CD14-positive monocyte (primary cell): ENCODE data around the gene MLX. TPM values are rescaled to one million over a fixed set of nuclear protein-coding genes. Genes with fewer than 3 reads are reported as not detected.
A peak's percentile ranks its signal among the peaks of the same experiment; 100 is the strongest.

ENCODE experiments used
- DNase-seq, 3 donors: peaks; one replicate each; pipeline ENCODE4 v3.0.0-alpha.2; 2011 to 2022
- H2AFZ ChIP-seq: 2 replicates; pipeline ENCODE4 v1.6.0; 2012; ENCODE audit warnings: mild to moderate bottlenecking, low read depth, low read length, inconsistent platforms; ENCODE audit not compliant: insufficient read depth, poor library complexity, severe bottlenecking
- H3K27ac ChIP-seq, 2 donors: 1 replicate in 1 of 2; 2 replicates in 1 of 2; pipeline ENCODE4 v1.5.1; 2012 to 2013; ENCODE audit warnings: low read length in 2 of 2, control low read depth in 1 of 2, inconsistent platforms in 1 of 2, low read depth in 1 of 2, mild to moderate bottlenecking in 1 of 2
- H3K27me3 ChIP-seq, 2 donors: one replicate each; pipeline versions ENCODE4 v1.6.0 to v1.6.1; 2011 to 2013; ENCODE audit warnings: low read length in 2 of 2; ENCODE audit not compliant: control insufficient read depth in 2 of 2, insufficient read depth in 2 of 2
- H3K36me3 ChIP-seq, 2 donors: replicated peaks in 1 of 2; 1 replicate in 1 of 2; 2 replicates in 1 of 2; pipeline versions ENCODE4 v1.5.1 to v1.6.1; 2012 to 2013; ENCODE audit warnings: low read length in 2 of 2, control low read depth in 1 of 2, inconsistent platforms in 1 of 2, mild to moderate bottlenecking in 1 of 2; ENCODE audit not compliant: insufficient read depth in 2 of 2, control insufficient read depth in 1 of 2
- H3K4me1 ChIP-seq, 2 donors: 1 replicate in 1 of 2; 2 replicates in 1 of 2; pipeline versions ENCODE4 v1.5.1 to v1.6.1; 2012 to 2013; ENCODE audit warnings: low read length in 2 of 2, control low read depth in 1 of 2, inconsistent platforms in 1 of 2, mild to moderate bottlenecking in 1 of 2, moderate library complexity in 1 of 2; ENCODE audit not compliant: insufficient read depth in 2 of 2, control insufficient read depth in 1 of 2
- H3K4me2 ChIP-seq: replicated peaks from 2 replicates; pipeline ENCODE3; 2012; ENCODE audit warnings: low read length, moderate library complexity, mild to moderate bottlenecking; ENCODE audit not compliant: poor library complexity, severe bottlenecking; ENCODE audit errors: extremely low read depth
- H3K4me3 ChIP-seq, 3 experiments: fragments of 200-600 bp in 1 of 3; sonication (generic) in 1 of 3; replicated peaks in 1 of 3; 1 replicate in 2 of 3; 2 replicates in 1 of 3; pipeline ENCODE4 v1.5.1; 2011 to 2013; ENCODE audit warnings: low read length in 3 of 3, mild to moderate bottlenecking in 3 of 3, control low read depth in 2 of 3, low read depth in 2 of 3, inconsistent platforms in 1 of 3, moderate library complexity in 1 of 3
- H3K79me2 ChIP-seq: 2 replicates; pipeline ENCODE4 v1.6.0; 2012; ENCODE audit warnings: mild to moderate bottlenecking, control low read depth, inconsistent platforms, low read length, moderate library complexity; ENCODE audit not compliant: insufficient read depth
- H3K9ac ChIP-seq: 2 replicates; pipeline ENCODE4 v1.6.0; 2017; ENCODE audit warnings: low read length, mild to moderate bottlenecking; ENCODE audit not compliant: insufficient read depth, poor library complexity, severe bottlenecking
- H3K9me3 ChIP-seq, 2 donors: replicated peaks in 1 of 2; 1 replicate in 1 of 2; 2 replicates in 1 of 2; pipeline versions ENCODE4 v1.5.1 to v1.6.1; 2012 to 2013; ENCODE audit warnings: low read length in 2 of 2, control low read depth in 1 of 2; ENCODE audit not compliant: control insufficient read depth in 1 of 2, insufficient read depth in 1 of 2
- H4K20me1 ChIP-seq: 2 replicates; pipeline ENCODE4 v1.6.0; 2012; ENCODE audit warnings: mild to moderate bottlenecking, low read length, control low read depth, moderate library complexity; ENCODE audit not compliant: insufficient read depth
- H3K27ac Mint-ChIP-seq, 7 donors: one replicate each; pipeline ENCODE4 v1.8.0; 2020; ENCODE audit warnings: mild to moderate bottlenecking in 7 of 7, mixed read lengths in 7 of 7, moderate library complexity in 6 of 7, inconsistent platforms in 2 of 7
- H3K27me3 Mint-ChIP-seq, 3 donors: one replicate each; pipeline ENCODE4 v1.8.0; 2021 to 2022; ENCODE audit warnings: low read depth in 3 of 3, mild to moderate bottlenecking in 3 of 3, mixed read lengths in 3 of 3, moderate library complexity in 3 of 3, inconsistent platforms in 1 of 3
- H3K36me3 Mint-ChIP-seq, 2 donors: one replicate each; pipeline ENCODE4 v1.8.0; 2020; ENCODE audit warnings: mixed read lengths in 2 of 2, inconsistent platforms in 1 of 2, mild to moderate bottlenecking in 1 of 2
- H3K4me1 Mint-ChIP-seq: one replicate; pipeline ENCODE4 v1.8.0; 2020; ENCODE audit warnings: mild to moderate bottlenecking, mixed read lengths
- H3K4me3 Mint-ChIP-seq, 2 donors: one replicate each; pipeline ENCODE4 v1.8.0; 2020; ENCODE audit warnings: mild to moderate bottlenecking in 2 of 2, mixed read lengths in 2 of 2, moderate library complexity in 1 of 2
- H3K9me3 Mint-ChIP-seq, 7 donors: one replicate each; pipeline ENCODE4 v1.8.0; 2020 to 2022; ENCODE audit warnings: mixed read lengths in 7 of 7, mild to moderate bottlenecking in 6 of 7, moderate library complexity in 6 of 7, inconsistent platforms in 2 of 7
- WGBS: methylation state at CpG from one replicate; pipeline ENCODE4 v1.1.5; 2013; ENCODE audit warnings: missing lambda C conversion rate; ENCODE audit not compliant: insufficient coverage; 5-methylcytosine and 5-hydroxymethylcytosine counted together
- intact Hi-C, 2 donors: fragments of 100-400 bp; cut with micrococcal nuclease; formaldehyde crosslinking; loops; one replicate each; pipeline versions ENCODE4 v1.15.0 to v1.15.1; 2023
- polyA plus RNA-seq, 3 donors: library from polyadenylated mRNA; depleted of rRNA in 1 of 3; unstranded in 2 of 3; stranded (reverse) in 1 of 3; fragments of 300-500 nt in 2 of 3; fragments of >200 nt in 1 of 3; fragmentation: Illumina TruSeq in 2 of 3; gene quantifications; 1 replicate in 2 of 3; 2 replicates in 1 of 3; pipeline ENCODE4 v1.2.3, GENCODE V29; 2012 to 2021
- TF ChIP-seq, protein P1 (sequence below): fragments of 200-600 bp; IDR thresholded peaks from one replicate; pipeline ENCODE4 v1.8.0; 2022; ENCODE audit warnings: antibody characterized with exemption, mild to moderate bottlenecking

The MLX gene
- polyA plus RNA-seq, 3 donors, result 61.4 to 106 (median 63.5) TPM

DNA sequence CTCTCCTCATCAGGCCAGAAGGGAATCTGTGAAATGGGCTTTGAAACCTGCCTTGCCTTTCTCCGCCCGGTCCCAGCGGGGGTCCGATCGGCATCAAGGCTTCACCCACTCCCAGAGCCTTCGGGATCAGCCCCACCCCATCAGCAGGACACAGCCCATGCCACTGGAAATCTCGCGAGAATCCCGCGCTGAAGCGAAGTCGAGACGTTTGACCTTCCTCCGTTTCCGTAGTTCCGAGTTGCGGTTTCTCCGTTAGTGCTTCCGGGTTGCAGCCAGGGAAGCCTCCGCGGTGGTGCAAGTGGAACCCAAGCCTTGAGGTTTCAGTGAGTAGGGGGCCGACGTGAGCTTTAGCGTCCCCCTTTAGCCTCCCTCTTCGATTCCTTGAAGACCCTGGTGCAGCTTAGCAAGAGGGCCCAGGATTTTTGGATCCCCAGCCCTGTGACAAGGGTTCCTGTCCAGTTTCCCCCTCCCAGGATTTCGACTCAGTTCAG is 5.0 kb upstream of the MLX start, which contains the start of gene COASY:
Gene COASY, plus strand, starts transcription at position 252 of the 491 bp plus-strand sequence. CDS start 475 bp downstream, outside the sequence.
- intact Hi-C loops, result loop anchor here in 1 of 2 donors (1.0 to 2.0 kb wide), 2 partner anchors 15 to 174 kb away; partner anchors contain the start of genes PSMC3IP and STAT3
- Histone ChIP-seq H3K9ac (peak within 1 kb of the TSS; percentile 87), H3K79me2 (peaks cover 32% of the 10 kb centered on the region), H2AFZ (peak within 1 kb of the TSS; percentile 87), H3K9me3 (no peaks in the 10 kb centered on the region), H3K27me3 (no peaks in the 10 kb centered on the region), H3K4me2 (peak within 1 kb of the TSS; percentile 100), H3K27ac (peak within 1 kb of the TSS; percentile 88 to 92), H3K4me1 (peaks cover 29 to 39% of the 10 kb centered on the region in 2 donors), H3K4me3 (peak within 1 kb of the TSS; percentile 56 to 92 (median 91)), H4K20me1 (peaks cover 22% of the 10 kb centered on the region), H3K36me3 (peaks cover 19 to 27% of the 10 kb centered on the region in 2 donors)
- DNase-seq, result peak; percentile 92 to 96 (median 94)
- Mint-ChIP-seq H3K4me3 (peak within 1 kb of the TSS; percentile 90 to 93), H3K36me3 (peaks cover 21 to 26% of the 10 kb centered on the region in 2 donors), H3K9me3 (peaks cover 0 to 3% (median 0%) of the 10 kb centered on the region in 7 donors), H3K27me3 (peaks cover 0 to 10% (median 0%) of the 10 kb centered on the region in 3 donors), H3K27ac (peak within 1 kb of the TSS; percentile 91 to 97 (median 93)), H3K4me1 (peaks cover 26% of the 10 kb centered on the region)
- TF ChIP-seq, protein P1, sequence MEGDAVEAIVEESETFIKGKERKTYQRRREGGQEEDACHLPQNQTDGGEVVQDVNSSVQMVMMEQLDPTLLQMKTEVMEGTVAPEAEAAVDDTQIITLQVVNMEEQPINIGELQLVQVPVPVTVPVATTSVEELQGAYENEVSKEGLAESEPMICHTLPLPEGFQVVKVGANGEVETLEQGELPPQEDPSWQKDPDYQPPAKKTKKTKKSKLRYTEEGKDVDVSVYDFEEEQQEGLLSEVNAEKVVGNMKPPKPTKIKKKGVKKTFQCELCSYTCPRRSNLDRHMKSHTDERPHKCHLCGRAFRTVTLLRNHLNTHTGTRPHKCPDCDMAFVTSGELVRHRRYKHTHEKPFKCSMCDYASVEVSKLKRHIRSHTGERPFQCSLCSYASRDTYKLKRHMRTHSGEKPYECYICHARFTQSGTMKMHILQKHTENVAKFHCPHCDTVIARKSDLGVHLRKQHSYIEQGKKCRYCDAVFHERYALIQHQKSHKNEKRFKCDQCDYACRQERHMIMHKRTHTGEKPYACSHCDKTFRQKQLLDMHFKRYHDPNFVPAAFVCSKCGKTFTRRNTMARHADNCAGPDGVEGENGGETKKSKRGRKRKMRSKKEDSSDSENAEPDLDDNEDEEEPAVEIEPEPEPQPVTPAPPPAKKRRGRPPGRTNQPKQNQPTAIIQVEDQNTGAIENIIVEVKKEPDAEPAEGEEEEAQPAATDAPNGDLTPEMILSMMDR, result no peak
- WGBS, result 0% methylated on average over 26 of the region's 26 CpGs

DNA sequence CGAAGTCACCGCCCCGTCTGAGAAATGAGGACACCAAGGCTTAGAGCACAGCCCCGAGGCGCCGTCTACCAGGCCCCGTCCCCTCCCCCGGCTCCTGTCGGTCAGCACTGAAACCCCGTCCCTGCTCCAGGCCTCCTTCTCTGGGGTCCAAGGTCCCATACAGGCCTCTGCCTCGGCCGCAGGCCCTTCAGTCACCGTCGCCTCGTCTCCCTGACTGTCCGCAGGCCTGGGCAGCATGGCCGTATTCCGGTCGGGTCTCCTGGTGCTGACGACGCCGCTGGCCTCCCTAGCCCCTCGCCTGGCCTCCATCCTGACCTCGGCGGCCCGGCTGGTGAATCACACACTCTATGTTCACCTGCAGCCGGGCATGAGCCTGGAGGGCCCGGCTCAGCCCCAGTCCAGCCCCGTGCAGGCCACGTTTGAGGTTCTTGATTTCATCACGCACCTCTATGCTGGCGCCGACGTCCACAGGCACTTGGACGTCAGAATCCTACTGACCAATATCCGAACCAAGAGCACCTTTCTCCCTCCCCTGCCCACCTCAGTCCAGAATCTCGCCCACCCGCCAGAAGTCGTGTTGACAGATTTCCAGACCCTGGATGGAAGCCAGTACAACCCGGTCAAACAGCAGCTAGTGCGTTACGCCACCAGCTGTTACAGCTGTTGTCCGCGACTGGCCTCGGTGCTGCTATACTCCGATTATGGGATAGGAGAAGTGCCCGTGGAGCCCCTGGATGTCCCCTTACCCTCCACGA is 4.3 kb upstream of the MLX start:
- H3K9me3 ChIP-seq, result no peaks in the 10 kb centered on the region
- peaks cover 29 to 43% of the 10 kb centered on the region in 2 donors for H3K4me1 ChIP-seq
- no peak for DNase-seq
- H2AFZ ChIP-seq, result peak overlapping the region; percentile 87
- Mint-ChIP-seq H3K4me1 (peaks cover 27% of the 10 kb centered on the region), H3K27me3 (peaks cover 0 to 10% (median 1%) of the 10 kb centered on the region in 3 donors), H3K9me3 (peaks cover 0 to 3% (median 0%) of the 10 kb centered on the region in 7 donors), H3K27ac (peak overlapping the region; percentile 91 to 97 (median 93)), H3K36me3 (peaks cover 21 to 26% of the 10 kb centered on the region in 2 donors), H3K4me3 (peak overlapping the region; percentile 90 to 93)
- H3K36me3 ChIP-seq, result peaks cover 19 to 27% of the 10 kb centered on the region in 2 donors
- peak overlapping the region; percentile 87 for H3K9ac ChIP-seq
- intact Hi-C loops, result loop anchor here in 1 of 2 donors (1.0 to 2.0 kb wide), 2 partner anchors 14 to 174 kb away; partner anchors contain the start of genes PSMC3IP and STAT3
- peak overlapping the region; percentile 56 to 92 (median 91) for H3K4me3 ChIP-seq
- H3K79me2 ChIP-seq, result peaks cover 38% of the 10 kb centered on the region
- H3K4me2 ChIP-seq, result peak overlapping the region; percentile 100
- no peaks in the 10 kb centered on the region for H3K27me3 ChIP-seq
- H4K20me1 ChIP-seq, result peaks cover 22% of the 10 kb centered on the region
- 9% methylated on average over 43 of the region's 48 CpGs for WGBS
- H3K27ac ChIP-seq, result peak overlapping the region; percentile 88 to 92
- TF ChIP-seq, protein P1, result no peak
